ENCODE results near the gene HAPLN2.

The HAPLN2 gene

GRCh38 chr1:156665539-156665938, 46.3 kb downstream of the HAPLN2 start:
- TF ChIP-seq, protein P1, sequence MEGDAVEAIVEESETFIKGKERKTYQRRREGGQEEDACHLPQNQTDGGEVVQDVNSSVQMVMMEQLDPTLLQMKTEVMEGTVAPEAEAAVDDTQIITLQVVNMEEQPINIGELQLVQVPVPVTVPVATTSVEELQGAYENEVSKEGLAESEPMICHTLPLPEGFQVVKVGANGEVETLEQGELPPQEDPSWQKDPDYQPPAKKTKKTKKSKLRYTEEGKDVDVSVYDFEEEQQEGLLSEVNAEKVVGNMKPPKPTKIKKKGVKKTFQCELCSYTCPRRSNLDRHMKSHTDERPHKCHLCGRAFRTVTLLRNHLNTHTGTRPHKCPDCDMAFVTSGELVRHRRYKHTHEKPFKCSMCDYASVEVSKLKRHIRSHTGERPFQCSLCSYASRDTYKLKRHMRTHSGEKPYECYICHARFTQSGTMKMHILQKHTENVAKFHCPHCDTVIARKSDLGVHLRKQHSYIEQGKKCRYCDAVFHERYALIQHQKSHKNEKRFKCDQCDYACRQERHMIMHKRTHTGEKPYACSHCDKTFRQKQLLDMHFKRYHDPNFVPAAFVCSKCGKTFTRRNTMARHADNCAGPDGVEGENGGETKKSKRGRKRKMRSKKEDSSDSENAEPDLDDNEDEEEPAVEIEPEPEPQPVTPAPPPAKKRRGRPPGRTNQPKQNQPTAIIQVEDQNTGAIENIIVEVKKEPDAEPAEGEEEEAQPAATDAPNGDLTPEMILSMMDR (IDR thresholded peaks at IDR 0.05; ENCODE audit: low read depth, low read length, missing control alignments): no peak
- no peak for DNase-seq (ENCODE audit: low read depth)
- no peak overlapping the region for H3K4me3 ChIP-seq (ENCODE audit: low read depth, low read length)
- in situ Hi-C loops (cut with HindIII; ENCODE audit: low sequenced_read_pairs): no loop called here

DNA sequence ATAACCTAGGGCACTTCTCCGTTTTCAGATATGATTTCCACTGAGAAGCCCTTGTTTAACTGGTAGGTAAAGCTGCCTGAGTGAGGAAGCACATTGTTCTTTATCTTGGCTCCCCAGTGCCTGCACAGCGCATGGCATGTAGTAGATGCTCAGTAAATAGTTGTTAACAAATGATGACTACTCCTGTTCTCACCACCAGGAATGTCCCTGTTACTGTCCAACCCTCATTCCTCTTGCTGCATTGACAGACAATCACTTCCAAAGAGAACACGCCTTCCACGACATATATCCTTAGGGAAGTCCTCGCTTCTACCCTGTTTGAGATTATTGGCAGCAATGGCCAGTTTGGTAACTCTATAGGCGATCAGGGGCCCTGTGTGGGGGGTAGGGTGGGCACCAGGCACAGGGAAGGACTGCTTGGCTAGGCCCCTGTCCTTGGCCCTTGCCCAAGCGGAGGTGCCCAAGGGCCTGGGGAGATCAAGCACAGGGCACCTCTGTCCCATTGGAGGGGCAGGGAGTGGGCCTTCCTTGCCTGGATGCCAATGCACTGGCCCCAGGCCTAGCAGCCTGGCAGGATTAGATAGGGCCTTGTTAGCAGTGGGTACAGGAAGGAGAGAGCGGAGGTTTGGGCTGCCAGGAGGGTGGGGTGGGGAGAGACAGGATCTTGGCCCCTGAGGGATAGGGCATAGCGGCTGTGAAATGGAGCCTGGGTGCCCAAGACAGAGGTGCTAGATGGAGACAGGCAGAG, 47.8 kb downstream of the HAPLN2 start:
- no peak for DNase-seq (ENCODE audit: low read depth)
- TF ChIP-seq, protein P1 (IDR thresholded peaks at IDR 0.05; ENCODE audit: low read depth, low read length, missing control alignments): no peak
- H3K4me3 ChIP-seq (ENCODE audit: low read depth, low read length): no peak overlapping the region
- in situ Hi-C loops (cut with HindIII; ENCODE audit: low sequenced_read_pairs): no loop called here

- in situ Hi-C loops (cut with HindIII; ENCODE audit: low sequenced_read_pairs): no loop called here
- no peak for DNase-seq (ENCODE audit: low read depth)
- TF ChIP-seq, protein P1 (IDR thresholded peaks at IDR 0.05; ENCODE audit: low read depth, low read length, missing control alignments): no peak
- H3K4me3 ChIP-seq (ENCODE audit: low read depth, low read length): no peak overlapping the region
Observed at GRCh38 chr1:156667610-156667967, 48.4 kb downstream of the HAPLN2 start.

GRCh38 chr1:156667968-156668709, 48.9 kb downstream of the HAPLN2 start:
- TF ChIP-seq, protein P1 (IDR thresholded peaks at IDR 0.05; ENCODE audit: low read depth, low read length, missing control alignments): no peak
- H3K4me3 ChIP-seq (ENCODE audit: low read depth, low read length): no peak overlapping the region
- DNase-seq (ENCODE audit: low read depth): no peak
- in situ Hi-C loops (cut with HindIII; ENCODE audit: low sequenced_read_pairs): no loop called here

- H3K4me3 ChIP-seq (ENCODE audit: low read depth, low read length): no peak overlapping the region
- in situ Hi-C loops (cut with HindIII; ENCODE audit: low sequenced_read_pairs): no loop called here
- TF ChIP-seq, protein P1 (IDR thresholded peaks at IDR 0.05; ENCODE audit: low read depth, low read length, missing control alignments): no peak
- no peak for DNase-seq (ENCODE audit: low read depth)
Observed at GRCh38 chr1:156668801-156669637, 49.8 kb downstream of the HAPLN2 start.

DNA sequence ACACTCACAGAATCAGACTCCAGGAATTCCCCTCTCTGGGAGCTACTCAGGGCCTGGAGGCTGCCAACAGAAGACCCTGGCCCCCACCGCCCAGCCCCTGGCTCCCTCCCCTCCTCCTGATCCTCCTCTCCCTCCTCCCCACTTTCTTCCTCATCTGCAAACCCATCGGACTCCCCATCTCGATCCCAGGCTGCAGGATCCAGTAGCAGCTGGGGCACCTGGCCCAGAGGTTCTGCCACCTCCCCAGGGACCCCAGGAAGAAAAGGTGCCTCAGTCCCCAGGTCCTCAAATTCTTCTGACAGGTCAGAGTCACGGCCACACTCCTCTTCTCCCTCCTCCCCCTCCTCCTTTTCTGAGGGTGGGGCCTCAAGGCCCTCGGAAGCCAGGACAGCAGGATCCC, 50.6 kb downstream of the HAPLN2 start:
- no peak overlapping the region for H3K4me3 ChIP-seq (ENCODE audit: low read depth, low read length)
- TF ChIP-seq, protein P1 (IDR thresholded peaks at IDR 0.05; ENCODE audit: low read depth, low read length, missing control alignments): no peak
- no peak for DNase-seq (ENCODE audit: low read depth)
- in situ Hi-C loops (cut with HindIII; ENCODE audit: low sequenced_read_pairs): no loop called here

Data from astrocyte of the cerebellum (primary cell).